ENCODE data around the gene KPNB1.

The KPNB1 gene

DNA sequence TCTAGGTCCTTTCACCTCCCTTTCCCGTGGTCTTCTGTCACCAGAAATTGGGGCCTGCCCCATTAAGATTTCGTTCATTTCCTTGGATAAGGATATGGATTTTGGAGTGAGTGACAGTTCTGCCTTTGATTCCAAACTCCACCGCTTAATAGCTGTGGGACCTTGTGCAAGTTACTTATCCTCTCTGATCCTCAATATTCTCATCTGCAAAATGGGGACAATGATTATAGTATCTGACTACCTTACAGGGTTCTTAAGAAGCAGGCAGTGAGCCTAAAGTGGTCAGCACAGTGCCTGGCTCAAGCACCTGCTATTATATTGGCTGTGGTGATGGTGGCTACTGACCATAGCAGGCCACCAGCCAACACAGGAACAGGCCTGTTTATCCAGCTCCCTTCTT, 59.9 kb downstream of the KPNB1 start:
- no peak for DNase-seq (ENCODE audit: low read depth in 2 of 2)
- no peak overlapping the region for H3K4me3 ChIP-seq (replicated peaks in 1 of 2; ENCODE audit: low read depth in 2 of 2, low read length in 2 of 2)
- TF ChIP-seq, protein P1, sequence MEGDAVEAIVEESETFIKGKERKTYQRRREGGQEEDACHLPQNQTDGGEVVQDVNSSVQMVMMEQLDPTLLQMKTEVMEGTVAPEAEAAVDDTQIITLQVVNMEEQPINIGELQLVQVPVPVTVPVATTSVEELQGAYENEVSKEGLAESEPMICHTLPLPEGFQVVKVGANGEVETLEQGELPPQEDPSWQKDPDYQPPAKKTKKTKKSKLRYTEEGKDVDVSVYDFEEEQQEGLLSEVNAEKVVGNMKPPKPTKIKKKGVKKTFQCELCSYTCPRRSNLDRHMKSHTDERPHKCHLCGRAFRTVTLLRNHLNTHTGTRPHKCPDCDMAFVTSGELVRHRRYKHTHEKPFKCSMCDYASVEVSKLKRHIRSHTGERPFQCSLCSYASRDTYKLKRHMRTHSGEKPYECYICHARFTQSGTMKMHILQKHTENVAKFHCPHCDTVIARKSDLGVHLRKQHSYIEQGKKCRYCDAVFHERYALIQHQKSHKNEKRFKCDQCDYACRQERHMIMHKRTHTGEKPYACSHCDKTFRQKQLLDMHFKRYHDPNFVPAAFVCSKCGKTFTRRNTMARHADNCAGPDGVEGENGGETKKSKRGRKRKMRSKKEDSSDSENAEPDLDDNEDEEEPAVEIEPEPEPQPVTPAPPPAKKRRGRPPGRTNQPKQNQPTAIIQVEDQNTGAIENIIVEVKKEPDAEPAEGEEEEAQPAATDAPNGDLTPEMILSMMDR (IDR thresholded peaks at IDR 0.05; ENCODE audit: low read depth, low read length) = no peak

DNA sequence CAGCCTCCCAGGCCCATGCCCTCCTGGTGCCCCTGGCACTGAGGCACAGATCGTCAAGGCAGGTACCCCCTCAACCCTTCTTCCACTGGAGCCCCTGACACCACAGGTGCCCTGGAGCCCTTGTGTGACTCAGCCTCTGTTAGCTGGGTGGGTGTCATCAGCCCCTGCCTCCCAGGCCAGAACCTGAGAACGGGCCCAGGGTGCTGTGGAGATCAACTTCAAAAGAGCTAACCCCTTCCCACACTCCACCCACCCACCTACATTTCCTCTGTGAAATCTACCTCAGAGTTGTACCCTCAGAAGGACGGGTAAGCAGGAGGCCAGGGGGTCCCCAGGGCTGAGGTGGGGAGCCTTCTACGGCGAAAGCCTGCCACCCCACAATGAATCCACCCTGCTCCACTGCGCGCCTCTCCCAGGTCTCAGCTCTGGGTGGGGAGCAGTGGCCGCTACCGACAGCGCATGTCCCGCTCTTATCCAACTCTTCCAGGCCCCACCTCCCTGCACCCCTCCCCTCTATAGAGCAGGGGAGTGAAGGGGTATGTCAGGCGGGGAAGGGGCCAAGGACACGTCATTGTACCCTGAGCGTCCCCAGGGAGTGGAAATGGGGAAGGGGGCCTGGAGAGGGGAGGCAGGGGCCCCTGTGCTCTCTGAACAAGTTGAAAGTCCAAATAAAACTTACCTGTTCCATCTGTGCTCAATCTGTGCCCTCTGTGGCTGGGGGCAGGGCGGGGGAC, 61.8 kb downstream of the KPNB1 start:
- TF ChIP-seq, protein P1 (IDR thresholded peaks at IDR 0.05; ENCODE audit: low read depth, low read length) = no peak
- DNase-seq (ENCODE audit: low read depth in 2 of 2) = no peak
- H3K4me3 ChIP-seq (replicated peaks in 1 of 2; ENCODE audit: low read depth in 2 of 2, low read length in 2 of 2) = no peak overlapping the region

DNA sequence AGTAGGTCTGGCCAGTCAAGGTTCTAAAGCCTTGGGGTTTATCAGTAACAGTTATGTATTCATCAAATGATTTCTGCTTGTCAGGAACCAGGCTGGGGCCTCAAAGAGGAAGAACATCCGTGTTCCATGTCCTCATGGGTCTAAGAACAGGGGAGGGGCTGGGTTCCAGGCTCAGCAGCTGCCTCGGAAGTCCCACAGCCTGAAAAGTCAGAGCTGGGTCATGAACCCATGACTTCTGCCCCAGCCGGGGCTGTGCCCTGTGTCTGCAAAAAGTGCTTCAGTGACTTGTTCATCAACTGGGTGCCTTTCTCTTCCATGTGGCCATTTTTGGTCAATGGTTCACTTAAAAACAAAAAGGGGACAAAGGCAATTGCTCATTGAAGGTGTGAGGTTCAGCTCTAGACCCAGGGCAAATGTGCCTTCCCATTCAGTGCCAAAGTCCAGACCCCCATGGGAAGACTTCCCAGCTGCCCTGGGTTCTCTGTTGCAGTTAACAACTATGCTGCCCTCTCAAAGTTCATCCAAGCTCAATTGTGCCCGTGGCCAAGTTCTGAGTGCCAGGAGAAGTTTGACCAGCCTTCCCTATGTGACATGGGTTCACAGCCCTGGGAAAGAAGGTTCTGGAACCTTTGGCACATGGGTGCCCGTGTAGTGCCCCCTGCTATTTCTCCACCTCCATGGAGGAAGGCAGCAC, 62.8 kb downstream of the KPNB1 start:
- DNase-seq (ENCODE audit: low read depth in 2 of 2) = no peak
- no peak overlapping the region for H3K4me3 ChIP-seq (replicated peaks in 1 of 2; ENCODE audit: low read depth in 2 of 2, low read length in 2 of 2)
- TF ChIP-seq, protein P1 (IDR thresholded peaks at IDR 0.05; ENCODE audit: low read depth, low read length) = no peak

DNA sequence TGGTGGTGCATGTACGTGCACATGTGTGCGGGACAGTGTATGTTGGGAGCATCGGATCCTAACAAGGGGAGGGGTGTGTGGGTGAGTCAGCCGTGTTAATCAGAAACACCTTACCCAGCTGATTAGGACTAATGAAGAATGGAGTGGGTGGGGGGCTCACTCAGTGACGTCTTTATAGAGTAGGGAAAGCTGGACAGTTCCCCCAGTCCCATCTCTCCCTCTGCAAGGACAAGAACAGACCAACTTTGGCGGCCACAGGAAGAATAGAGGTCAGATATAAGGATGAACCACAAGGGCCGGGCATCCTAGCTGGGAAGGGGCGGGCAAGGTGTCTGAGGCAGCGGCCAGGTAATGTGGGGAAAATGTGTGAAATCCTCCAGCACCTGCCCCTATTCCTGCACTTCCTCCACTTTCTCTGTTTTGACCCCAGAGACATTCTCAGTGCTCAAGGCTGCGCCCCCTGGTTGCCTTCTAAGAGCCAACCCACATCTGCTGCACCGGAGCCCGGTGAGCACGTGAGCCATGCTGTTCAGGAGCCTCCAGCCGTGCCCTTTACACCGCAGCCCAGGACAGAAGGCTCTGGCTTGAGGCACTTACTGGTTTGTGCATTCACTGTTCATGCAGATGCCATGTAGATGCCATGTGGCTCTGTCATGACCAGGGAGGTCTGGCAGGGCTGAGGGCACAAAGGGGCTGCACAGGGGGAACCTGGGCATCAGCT, 64.4 kb downstream of the KPNB1 start:
- TF ChIP-seq, protein P1 (IDR thresholded peaks at IDR 0.05; ENCODE audit: low read depth, low read length) = no peak
- H3K4me3 ChIP-seq (replicated peaks in 1 of 2; ENCODE audit: low read depth in 2 of 2, low read length in 2 of 2) = no peak overlapping the region
- DNase-seq (ENCODE audit: low read depth in 2 of 2) = no peak

DNA sequence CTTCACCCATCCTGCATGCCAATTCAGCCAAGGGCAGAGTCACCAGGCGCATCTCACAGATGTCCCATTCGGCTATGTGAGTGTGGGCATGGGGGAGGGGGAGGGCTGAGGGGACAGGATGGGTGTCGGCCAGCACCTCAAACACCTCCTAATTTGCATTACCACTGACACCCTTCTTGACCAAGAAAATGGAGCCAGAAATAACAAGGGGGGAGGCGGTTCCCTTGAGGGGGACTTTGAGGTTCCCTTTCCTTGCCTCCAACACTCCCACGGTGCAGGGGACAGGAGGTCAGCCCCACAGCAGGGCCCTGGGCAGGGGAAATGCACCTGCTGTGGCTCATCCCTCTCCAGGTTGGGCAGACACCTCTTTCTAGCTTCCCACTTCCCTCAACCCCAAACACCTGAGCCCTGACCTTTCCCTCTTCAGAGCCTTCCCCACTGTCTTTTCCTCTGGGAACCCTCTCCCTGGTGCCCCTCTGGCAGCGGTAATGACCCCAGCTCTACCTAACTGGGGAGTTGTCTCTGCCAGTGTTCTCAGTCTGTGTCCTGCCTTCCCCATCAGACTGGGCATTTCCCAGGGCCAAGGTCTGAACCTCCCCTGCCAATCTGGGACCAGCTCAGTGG, 65.2 kb downstream of the KPNB1 start:
- no peak overlapping the region for H3K4me3 ChIP-seq (replicated peaks in 1 of 2; ENCODE audit: low read depth in 2 of 2, low read length in 2 of 2)
- no peak for DNase-seq (ENCODE audit: low read depth in 2 of 2)
- TF ChIP-seq, protein P1 (IDR thresholded peaks at IDR 0.05; ENCODE audit: low read depth, low read length) = no peak

DNA sequence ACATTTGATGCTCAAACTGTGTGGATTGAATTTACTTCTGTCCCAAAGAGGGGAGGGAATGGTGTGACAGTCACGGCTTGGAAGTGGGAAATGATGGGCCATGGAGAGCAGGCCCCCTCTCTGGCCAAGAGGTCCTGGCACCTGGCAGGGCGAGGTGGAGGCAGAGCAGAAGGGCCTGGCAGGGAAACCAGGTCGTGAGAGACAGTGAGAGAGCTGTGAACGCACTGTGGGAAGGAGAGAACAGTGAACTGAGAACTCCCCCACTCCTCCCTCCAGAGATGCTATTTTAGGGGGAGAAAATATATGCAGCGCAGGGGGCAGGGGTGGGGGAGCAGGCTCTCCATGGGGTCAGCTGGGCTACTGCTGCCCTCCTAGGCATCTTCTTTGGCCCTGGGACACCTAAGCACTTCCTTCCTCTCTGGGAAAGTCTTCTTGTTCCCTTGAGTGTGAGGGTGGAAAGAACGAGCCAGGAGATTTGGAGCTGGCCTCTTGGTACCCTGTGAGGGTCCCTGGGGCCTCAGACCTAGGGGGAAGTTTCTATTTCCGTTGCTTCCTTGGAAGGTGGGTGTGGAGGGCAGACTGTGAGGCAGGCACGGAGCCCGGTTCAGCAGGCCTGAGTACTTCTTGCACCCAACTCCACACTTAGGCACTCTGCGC, 66.1 kb downstream of the KPNB1 start:
- DNase-seq (ENCODE audit: low read depth in 2 of 2) = no peak
- no peak overlapping the region for H3K4me3 ChIP-seq (replicated peaks in 1 of 2; ENCODE audit: low read depth in 2 of 2, low read length in 2 of 2)
- TF ChIP-seq, protein P1 (IDR thresholded peaks at IDR 0.05; ENCODE audit: low read depth, low read length) = no peak

All from cardiac fibroblast (primary cell).